ENCODE data around the gene CTBP1. TPM values are rescaled to one million over a fixed set of nuclear protein-coding genes. Genes with fewer than 3 reads are reported as not detected.

The CTBP1 gene
- total RNA-seq, 1 experiment from 2014 or later: 184 TPM

DNA sequence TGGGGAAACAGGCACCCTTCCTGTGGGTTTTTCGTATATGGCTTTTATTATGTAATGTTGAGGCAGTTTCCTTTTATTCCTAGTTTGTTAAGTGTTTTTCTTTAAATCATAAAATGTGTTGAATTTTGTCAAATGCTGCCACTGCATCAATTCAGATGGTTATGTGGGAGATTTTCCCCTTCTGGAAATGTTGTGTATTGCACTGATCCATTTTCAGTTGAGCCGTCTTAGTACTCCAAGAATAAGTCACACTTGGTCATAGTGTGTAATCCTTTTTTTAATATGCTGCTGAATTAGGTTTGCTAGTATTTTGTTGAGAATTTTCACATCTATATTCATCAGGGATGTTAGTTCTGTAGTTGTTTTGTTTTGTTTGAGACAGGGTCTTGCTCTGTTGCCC, 9.5 kb upstream of the CTBP1 start:
- intact Hi-C loops (cut with micrococcal nuclease; ENCODE audit: unreplicated experiment): no loop called here
- no TSS peak for BruUV-seq (replicated peaks)
- ChIA-PET POLR2A (no interaction called here), CTCF (no interaction called here)
- Mint-ChIP-seq H3K27me3 (ENCODE audit: insufficient read depth, unreplicated experiment) (peaks cover 4% of the 10 kb centered on the region), H3K4me3 (ENCODE audit: unreplicated experiment) (no peak overlapping the region), H3K4me1 (ENCODE audit: low read depth, unreplicated experiment) (no peaks in the 10 kb centered on the region), H3K9me3 (ENCODE audit: unreplicated experiment) (peaks cover 26% of the 10 kb centered on the region), H3K36me3 (ENCODE audit: insufficient read depth, unreplicated experiment) (no peaks in the 10 kb centered on the region), H3K27ac (ENCODE audit: unreplicated experiment) (no peak overlapping the region)
- Histone ChIP-seq H3K36me3 (ENCODE audit: control insufficient read depth, insufficient read depth, low read length) (no peaks in the 10 kb centered on the region), H3K4me3 (ENCODE audit: low read depth, low read length) (no peak overlapping the region), H3K9me3 (peaks cover 10% of the 10 kb centered on the region; the same call in 1 of the 2 replicates), H3K4me1 (no peaks in the 10 kb centered on the region), H3K27me3 (replicated peaks; ENCODE audit: control insufficient read depth, insufficient read depth, low read length) (no peaks in the 10 kb centered on the region)
- no peak for DNase-seq
- TF ChIP-seq, protein P1, sequence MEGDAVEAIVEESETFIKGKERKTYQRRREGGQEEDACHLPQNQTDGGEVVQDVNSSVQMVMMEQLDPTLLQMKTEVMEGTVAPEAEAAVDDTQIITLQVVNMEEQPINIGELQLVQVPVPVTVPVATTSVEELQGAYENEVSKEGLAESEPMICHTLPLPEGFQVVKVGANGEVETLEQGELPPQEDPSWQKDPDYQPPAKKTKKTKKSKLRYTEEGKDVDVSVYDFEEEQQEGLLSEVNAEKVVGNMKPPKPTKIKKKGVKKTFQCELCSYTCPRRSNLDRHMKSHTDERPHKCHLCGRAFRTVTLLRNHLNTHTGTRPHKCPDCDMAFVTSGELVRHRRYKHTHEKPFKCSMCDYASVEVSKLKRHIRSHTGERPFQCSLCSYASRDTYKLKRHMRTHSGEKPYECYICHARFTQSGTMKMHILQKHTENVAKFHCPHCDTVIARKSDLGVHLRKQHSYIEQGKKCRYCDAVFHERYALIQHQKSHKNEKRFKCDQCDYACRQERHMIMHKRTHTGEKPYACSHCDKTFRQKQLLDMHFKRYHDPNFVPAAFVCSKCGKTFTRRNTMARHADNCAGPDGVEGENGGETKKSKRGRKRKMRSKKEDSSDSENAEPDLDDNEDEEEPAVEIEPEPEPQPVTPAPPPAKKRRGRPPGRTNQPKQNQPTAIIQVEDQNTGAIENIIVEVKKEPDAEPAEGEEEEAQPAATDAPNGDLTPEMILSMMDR (IDR thresholded peaks at IDR 0.05; ENCODE audit: insufficient read depth in 1 of 2, low read depth in 1 of 2, low read length in 1 of 2, severe bottlenecking in 1 of 2, unreplicated experiment in 1 of 2): no peak

DNA sequence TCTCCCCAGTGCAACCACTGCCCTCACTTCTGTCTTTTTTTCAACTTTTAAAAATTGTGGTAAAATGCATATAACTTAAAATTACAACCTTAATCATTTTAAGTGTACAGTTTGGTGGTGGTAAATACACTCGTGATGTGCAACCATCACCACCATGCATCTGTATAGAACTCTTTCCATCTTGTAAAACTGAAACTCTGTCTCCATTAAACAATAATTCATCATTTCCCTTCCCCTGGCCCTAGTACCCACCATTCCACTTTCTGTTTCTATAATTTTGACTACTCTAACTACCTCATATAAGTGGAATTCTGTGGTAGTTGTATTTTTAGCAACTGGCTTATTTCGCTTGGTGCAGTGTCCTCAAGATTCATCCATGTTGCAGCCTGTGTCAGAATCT, 6.8 kb upstream of the CTBP1 start:
- H3K4me3 ChIP-seq (ENCODE audit: low read depth, low read length): no peak overlapping the region
- intact Hi-C loops (cut with micrococcal nuclease; ENCODE audit: unreplicated experiment): no loop called here
- TF ChIP-seq, protein P1 (IDR thresholded peaks at IDR 0.05; ENCODE audit: insufficient read depth in 1 of 2, low read depth in 1 of 2, low read length in 1 of 2, severe bottlenecking in 1 of 2, unreplicated experiment in 1 of 2): no peak
- no peak overlapping the region for H3K4me3 Mint-ChIP-seq (ENCODE audit: unreplicated experiment)
- no peak overlapping the region for H3K27ac Mint-ChIP-seq (ENCODE audit: unreplicated experiment)
- no peaks in the 10 kb centered on the region for H3K4me1 ChIP-seq
- CTCF ChIA-PET: no interaction called here
- no peaks in the 10 kb centered on the region for H3K27me3 Mint-ChIP-seq (ENCODE audit: insufficient read depth, unreplicated experiment)
- peaks cover 36% of the 10 kb centered on the region for H3K9me3 Mint-ChIP-seq (ENCODE audit: unreplicated experiment)
- DNase-seq: no peak
- no peaks in the 10 kb centered on the region for H3K27me3 ChIP-seq (replicated peaks; ENCODE audit: control insufficient read depth, insufficient read depth, low read length)
- BruUV-seq (replicated peaks): no TSS peak
- peaks cover 19% of the 10 kb centered on the region for H3K9me3 ChIP-seq
- POLR2A ChIA-PET: no interaction called here
- peaks cover 4% of the 10 kb centered on the region; the same call in 1 of the 2 replicates for H3K36me3 ChIP-seq (ENCODE audit: control insufficient read depth, insufficient read depth, low read length)
- peaks cover 8% of the 10 kb centered on the region for H3K36me3 Mint-ChIP-seq (ENCODE audit: insufficient read depth, unreplicated experiment)
- H3K4me1 Mint-ChIP-seq (ENCODE audit: low read depth, unreplicated experiment): no peaks in the 10 kb centered on the region

DNA sequence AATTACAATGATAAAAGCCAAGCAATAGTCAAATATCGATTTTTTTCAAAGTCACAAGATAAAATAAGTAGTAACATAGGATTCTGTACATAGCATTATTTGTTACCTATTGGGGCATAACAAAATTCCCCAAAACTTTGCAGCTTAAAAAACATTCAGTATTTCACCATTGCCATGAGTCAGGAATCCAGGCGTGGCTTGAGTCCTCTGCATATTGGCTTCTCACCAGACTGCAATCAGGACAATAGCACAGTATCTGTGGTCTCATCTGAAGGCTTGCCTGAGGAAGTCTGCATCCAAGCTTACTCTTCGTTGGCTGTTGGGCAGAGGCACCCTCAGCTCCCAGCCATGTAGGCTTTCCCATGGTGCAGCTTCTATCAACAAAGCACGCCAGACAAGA, 6.2 kb upstream of the CTBP1 start:
- POLR2A ChIA-PET: no interaction called here
- H3K9me3 Mint-ChIP-seq (ENCODE audit: unreplicated experiment): peaks cover 36% of the 10 kb centered on the region
- H3K27me3 Mint-ChIP-seq (ENCODE audit: insufficient read depth, unreplicated experiment): no peaks in the 10 kb centered on the region
- BruUV-seq (replicated peaks): no TSS peak
- CTCF ChIA-PET: no interaction called here
- peaks cover 5% of the 10 kb centered on the region for H3K4me1 Mint-ChIP-seq (ENCODE audit: low read depth, unreplicated experiment)
- H3K36me3 Mint-ChIP-seq (ENCODE audit: insufficient read depth, unreplicated experiment): peaks cover 11% of the 10 kb centered on the region
- H3K4me1 ChIP-seq: peaks cover 4% of the 10 kb centered on the region; the same call in 1 of the 2 replicates
- H3K4me3 Mint-ChIP-seq (ENCODE audit: unreplicated experiment): no peak overlapping the region
- TF ChIP-seq, protein P1 (IDR thresholded peaks at IDR 0.05; ENCODE audit: insufficient read depth in 1 of 2, low read depth in 1 of 2, low read length in 1 of 2, severe bottlenecking in 1 of 2, unreplicated experiment in 1 of 2): no peak
- no peak overlapping the region for H3K27ac Mint-ChIP-seq (ENCODE audit: unreplicated experiment)
- peaks cover 4% of the 10 kb centered on the region; the same call in 1 of the 2 replicates for H3K36me3 ChIP-seq (ENCODE audit: control insufficient read depth, insufficient read depth, low read length)
- intact Hi-C loops (cut with micrococcal nuclease; ENCODE audit: unreplicated experiment): no loop called here
- peaks cover 19% of the 10 kb centered on the region for H3K9me3 ChIP-seq
- no peaks in the 10 kb centered on the region for H3K27me3 ChIP-seq (replicated peaks; ENCODE audit: control insufficient read depth, insufficient read depth, low read length)
- DNase-seq: no peak
- H3K4me3 ChIP-seq (ENCODE audit: low read depth, low read length): no peak overlapping the region

Data from Caco-2 (cell line).